ENCODE data around the gene KRT72.

The KRT72 gene

GRCh38 chr12:52608826-52609630 lies 7.8 kb upstream of the KRT72 start:
- Histone ChIP-seq H3K4me1 (ENCODE audit: control insufficient read depth, low read depth, low read length) (peaks cover 8% of the 10 kb centered on the region), H3K36me3 (ENCODE audit: control insufficient read depth, insufficient read depth, low read length) (no peaks in the 10 kb centered on the region), H3K56ac (ENCODE audit: low read length) (no peak overlapping the region), H3K27me3 (ENCODE audit: insufficient read depth, low read length, poor library complexity) (no peaks in the 10 kb centered on the region), H3K79me1 (ENCODE audit: low read length) (no peaks in the 10 kb centered on the region), H3K4ac (ENCODE audit: low read depth, low read length) (no peak overlapping the region), H3K4me3 (ENCODE audit: low read length) (no peak overlapping the region), H3K9ac (ENCODE audit: low read length) (no peak overlapping the region), H4K5ac (ENCODE audit: low read length) (no peak overlapping the region), H4K8ac (ENCODE audit: low read depth, low read length) (no peak overlapping the region), H3K27ac (ENCODE audit: low read depth, low read length) (no peak overlapping the region), H3K79me2 (ENCODE audit: control insufficient read depth, insufficient read depth, low read length) (no peaks in the 10 kb centered on the region), H2BK5ac (ENCODE audit: low read length) (no peak overlapping the region), H3K4me2 (ENCODE audit: low read length) (no peak overlapping the region), H3K23ac (ENCODE audit: low read length) (no peak overlapping the region), H2BK120ac (ENCODE audit: low read depth, low read length) (no peak overlapping the region), H2AK5ac (ENCODE audit: low read length) (no peak overlapping the region), H3K18ac (ENCODE audit: low read length) (no peak overlapping the region), H2BK15ac (replicated peaks; ENCODE audit: low read depth) (no peak overlapping the region)
- DNase-seq, result no peak
- no CpG with 5 or more reads among the region's 8 CpGs for WGBS (ENCODE audit: extremely low coverage, insufficient coverage, low lambda C conversion rate)

DNA sequence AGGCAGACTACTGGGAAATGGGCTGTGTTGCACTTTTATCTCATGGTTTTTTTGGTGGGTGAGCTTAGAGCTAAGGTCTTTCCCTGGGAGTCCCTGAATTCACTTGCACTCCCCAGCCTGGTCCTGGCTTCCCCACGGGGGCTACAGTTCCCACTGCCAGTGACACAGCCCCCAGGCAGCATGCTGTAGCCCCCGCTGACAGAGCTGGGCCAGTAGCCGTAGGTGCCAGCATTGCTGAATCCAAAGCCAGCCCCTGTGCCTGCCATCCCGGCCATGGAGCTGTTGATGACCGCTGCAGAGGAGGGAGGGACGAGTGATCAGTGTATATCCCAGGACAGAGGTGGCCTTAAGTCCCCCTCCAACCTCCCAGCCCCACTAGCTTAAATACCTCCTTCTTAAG lies 6.9 kb upstream of the KRT72 start:
- Histone ChIP-seq H3K4me2 (ENCODE audit: low read length) (no peak overlapping the region), H4K8ac (ENCODE audit: low read depth, low read length) (no peak overlapping the region), H3K4me1 (ENCODE audit: control insufficient read depth, low read depth, low read length) (peaks cover 6% of the 10 kb centered on the region), H3K4me3 (ENCODE audit: low read length) (no peak overlapping the region), H3K56ac (ENCODE audit: low read length) (no peak overlapping the region), H3K36me3 (ENCODE audit: control insufficient read depth, insufficient read depth, low read length) (no peaks in the 10 kb centered on the region), H2BK120ac (ENCODE audit: low read depth, low read length) (no peak overlapping the region), H2AK5ac (ENCODE audit: low read length) (no peak overlapping the region), H4K5ac (ENCODE audit: low read length) (no peak overlapping the region), H3K27ac (ENCODE audit: low read depth, low read length) (no peak overlapping the region), H3K9ac (ENCODE audit: low read length) (no peak overlapping the region), H3K79me1 (ENCODE audit: low read length) (no peaks in the 10 kb centered on the region), H3K18ac (ENCODE audit: low read length) (no peak overlapping the region), H2BK5ac (ENCODE audit: low read length) (no peak overlapping the region), H3K79me2 (ENCODE audit: control insufficient read depth, insufficient read depth, low read length) (no peaks in the 10 kb centered on the region), H3K23ac (ENCODE audit: low read length) (no peak overlapping the region), H3K27me3 (ENCODE audit: insufficient read depth, low read length, poor library complexity) (no peaks in the 10 kb centered on the region), H3K4ac (ENCODE audit: low read depth, low read length) (no peak overlapping the region), H2BK15ac (replicated peaks; ENCODE audit: low read depth) (no peak overlapping the region)
- no peak for DNase-seq
- WGBS (ENCODE audit: extremely low coverage, insufficient coverage, low lambda C conversion rate), result no CpG with 5 or more reads among the region's 6 CpGs

DNA sequence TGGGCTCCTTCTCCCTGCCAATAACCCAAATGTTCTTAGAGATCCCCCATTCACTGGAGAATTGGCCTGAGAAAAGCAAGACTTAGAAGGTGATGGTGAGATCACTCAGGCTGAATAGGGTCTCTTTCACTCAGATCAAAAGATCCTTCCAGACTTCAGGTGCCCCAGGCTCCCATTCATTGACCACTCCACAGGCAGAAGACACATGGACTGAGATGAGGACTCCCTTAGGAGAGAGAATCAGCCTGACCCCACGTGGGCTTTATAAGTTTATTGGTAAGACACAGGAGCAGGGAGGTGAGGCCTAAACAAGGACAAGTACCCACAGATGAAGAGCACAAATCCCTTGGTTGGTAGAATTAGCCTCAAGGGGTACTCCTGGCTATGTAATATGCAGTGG lies 6.1 kb upstream of the KRT72 start:
- no peak overlapping the region for H2BK15ac ChIP-seq (replicated peaks; ENCODE audit: low read depth)
- no peak overlapping the region for H3K4me3 ChIP-seq (ENCODE audit: low read length)
- no peak overlapping the region for H3K27ac ChIP-seq (ENCODE audit: low read depth, low read length)
- H3K23ac ChIP-seq (ENCODE audit: low read length), result no peak overlapping the region
- H3K18ac ChIP-seq (ENCODE audit: low read length), result no peak overlapping the region
- H3K4me1 ChIP-seq (ENCODE audit: control insufficient read depth, low read depth, low read length), result peaks cover under 1% of the 10 kb centered on the region
- H3K9ac ChIP-seq (ENCODE audit: low read length), result no peak overlapping the region
- no peaks in the 10 kb centered on the region for H3K36me3 ChIP-seq (ENCODE audit: control insufficient read depth, insufficient read depth, low read length)
- no peak overlapping the region for H2BK120ac ChIP-seq (ENCODE audit: low read depth, low read length)
- no peak overlapping the region for H3K56ac ChIP-seq (ENCODE audit: low read length)
- WGBS (ENCODE audit: extremely low coverage, insufficient coverage, low lambda C conversion rate), result no CpG with 5 or more reads among the region's 1 CpG
- H3K4ac ChIP-seq (ENCODE audit: low read depth, low read length), result no peak overlapping the region
- no peak overlapping the region for H2AK5ac ChIP-seq (ENCODE audit: low read length)
- H3K27me3 ChIP-seq (ENCODE audit: insufficient read depth, low read length, poor library complexity), result no peaks in the 10 kb centered on the region
- no peak for DNase-seq
- H4K5ac ChIP-seq (ENCODE audit: low read length), result no peak overlapping the region
- H3K4me2 ChIP-seq (ENCODE audit: low read length), result no peak overlapping the region
- H4K8ac ChIP-seq (ENCODE audit: low read depth, low read length), result no peak overlapping the region
- no peaks in the 10 kb centered on the region for H3K79me2 ChIP-seq (ENCODE audit: control insufficient read depth, insufficient read depth, low read length)
- no peak overlapping the region for H2BK5ac ChIP-seq (ENCODE audit: low read length)
- no peaks in the 10 kb centered on the region for H3K79me1 ChIP-seq (ENCODE audit: low read length)

GRCh38 chr12:52606581-52607218 lies 5.4 kb upstream of the KRT72 start:
- Histone ChIP-seq H3K4ac (ENCODE audit: low read depth, low read length) (no peak overlapping the region), H3K56ac (ENCODE audit: low read length) (no peak overlapping the region), H3K4me3 (ENCODE audit: low read length) (no peak overlapping the region), H3K23ac (ENCODE audit: low read length) (no peak overlapping the region), H4K5ac (ENCODE audit: low read length) (no peak overlapping the region), H3K79me1 (ENCODE audit: low read length) (no peaks in the 10 kb centered on the region), H2BK15ac (replicated peaks; ENCODE audit: low read depth) (no peak overlapping the region), H4K8ac (ENCODE audit: low read depth, low read length) (no peak overlapping the region), H3K18ac (ENCODE audit: low read length) (no peak overlapping the region), H2BK5ac (ENCODE audit: low read length) (no peak overlapping the region), H2BK120ac (ENCODE audit: low read depth, low read length) (no peak overlapping the region), H3K4me2 (ENCODE audit: low read length) (no peak overlapping the region), H3K9ac (ENCODE audit: low read length) (no peak overlapping the region), H2AK5ac (ENCODE audit: low read length) (no peak overlapping the region), H3K27me3 (ENCODE audit: insufficient read depth, low read length, poor library complexity) (no peaks in the 10 kb centered on the region), H3K36me3 (ENCODE audit: control insufficient read depth, insufficient read depth, low read length) (no peaks in the 10 kb centered on the region), H3K79me2 (ENCODE audit: control insufficient read depth, insufficient read depth, low read length) (no peaks in the 10 kb centered on the region), H3K27ac (ENCODE audit: low read depth, low read length) (no peak overlapping the region), H3K4me1 (ENCODE audit: control insufficient read depth, low read depth, low read length) (no peaks in the 10 kb centered on the region)
- DNase-seq, result no peak
- no CpG with 5 or more reads among the region's 7 CpGs for WGBS (ENCODE audit: extremely low coverage, insufficient coverage, low lambda C conversion rate)

DNA sequence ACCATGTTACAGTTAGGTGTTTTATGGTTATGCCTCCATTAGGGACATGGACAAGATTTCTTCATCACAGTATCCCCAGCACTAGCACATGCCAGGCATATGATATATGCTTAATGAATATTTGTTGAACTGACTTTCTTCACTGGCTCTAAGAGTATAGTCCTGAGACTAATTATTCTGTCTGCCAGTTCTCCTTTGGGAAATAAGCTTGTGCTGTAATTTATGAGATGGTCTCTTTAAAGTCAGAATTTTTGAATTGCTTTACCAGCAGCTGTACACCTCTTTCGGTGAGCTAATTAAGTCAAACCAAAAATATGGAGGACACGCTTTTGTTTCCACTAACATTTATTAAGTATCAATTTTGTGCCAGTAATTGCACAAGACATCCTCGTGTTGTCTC lies 4.8 kb upstream of the KRT72 start:
- Histone ChIP-seq H3K18ac (ENCODE audit: low read length) (no peak overlapping the region), H3K4me1 (ENCODE audit: control insufficient read depth, low read depth, low read length) (no peaks in the 10 kb centered on the region), H2AK5ac (ENCODE audit: low read length) (no peak overlapping the region), H3K9ac (ENCODE audit: low read length) (no peak overlapping the region), H2BK120ac (ENCODE audit: low read depth, low read length) (no peak overlapping the region), H4K5ac (ENCODE audit: low read length) (no peak overlapping the region), H3K4me2 (ENCODE audit: low read length) (no peak overlapping the region), H3K36me3 (ENCODE audit: control insufficient read depth, insufficient read depth, low read length) (no peaks in the 10 kb centered on the region), H4K8ac (ENCODE audit: low read depth, low read length) (no peak overlapping the region), H3K79me2 (ENCODE audit: control insufficient read depth, insufficient read depth, low read length) (no peaks in the 10 kb centered on the region), H2BK5ac (ENCODE audit: low read length) (no peak overlapping the region), H3K27me3 (ENCODE audit: insufficient read depth, low read length, poor library complexity) (no peaks in the 10 kb centered on the region), H3K4me3 (ENCODE audit: low read length) (no peak overlapping the region), H3K4ac (ENCODE audit: low read depth, low read length) (no peak overlapping the region), H3K27ac (ENCODE audit: low read depth, low read length) (no peak overlapping the region), H2BK15ac (replicated peaks; ENCODE audit: low read depth) (no peak overlapping the region), H3K79me1 (ENCODE audit: low read length) (no peaks in the 10 kb centered on the region), H3K56ac (ENCODE audit: low read length) (no peak overlapping the region), H3K23ac (ENCODE audit: low read length) (no peak overlapping the region)
- no CpG with 5 or more reads among the region's 3 CpGs for WGBS (ENCODE audit: extremely low coverage, insufficient coverage, low lambda C conversion rate)
- DNase-seq, result no peak

Data from mesendoderm (in vitro differentiated cells).